Thoracic aorta (tissue), 2 donors: Measurements from ENCODE around the gene DMAP1. TPM values are rescaled to one million over a fixed set of nuclear protein-coding genes. Genes with fewer than 3 reads are reported as not detected.

Experiments used
- ATAC-seq: fragments of 150-250 bp; one replicate; pipeline ENCODE4 v1.8.0; 2017; ENCODE audit warnings: low read depth; ENCODE audit not compliant: insufficient number of reproducible peaks, low FRiP score
- DNase-seq: peaks from one replicate; pipeline ENCODE4 v3.0.0-alpha.2; 2020; ENCODE audit warnings: low spot score
- H3K27ac ChIP-seq, 2 donors: fragments of 200-600 bp; sonication (generic); 1 replicate in 1 of 2; 2 replicates in 1 of 2; pipeline ENCODE4 v1.5.1; 2016; ENCODE audit warnings: mild to moderate bottlenecking in 2 of 2, moderate library complexity in 2 of 2
- H3K27me3 ChIP-seq: fragments of 200-600 bp; sonication (generic); replicated peaks from 2 replicates; pipeline ENCODE4 v1.6.0; 2016; ENCODE audit warnings: mild to moderate bottlenecking; ENCODE audit not compliant: insufficient read depth
- H3K36me3 ChIP-seq: fragments of 200-600 bp; sonication (generic); one replicate; pipeline ENCODE4 v1.5.1; 2016
- H3K4me1 ChIP-seq, 2 donors: fragments of 200-600 bp; sonication (generic); 1 replicate in 1 of 2; 2 replicates in 1 of 2; pipeline versions ENCODE4 v1.5.1 to v1.6.0; 2016; ENCODE audit warnings: low read depth in 2 of 2, mild to moderate bottlenecking in 1 of 2; ENCODE audit not compliant: control insufficient read depth in 1 of 2
- H3K4me3 ChIP-seq: fragments of 200-600 bp; sonication (generic); 2 replicates; pipeline ENCODE4 v1.5.1; 2016; ENCODE audit warnings: mild to moderate bottlenecking
- H3K9me3 ChIP-seq: fragments of 200-600 bp; sonication (generic); 2 replicates; pipeline ENCODE4 v1.5.1; 2016
- total RNA-seq, 2 donors: library from RNA; depleted of rRNA; stranded (reverse); fragments of >200 nt; gene quantifications; one replicate each; pipeline versions ENCODE4 v1.1.0 to v1.2.3, GENCODE V29; 2016
- TF ChIP-seq, protein P1 (sequence below): fragments of 200-600 bp; sonication (generic); IDR thresholded peaks from one replicate; pipeline ENCODE4 v1.5.1; 2019; ENCODE audit warnings: antibody characterized with exemption

Gene DMAP1
- total RNA-seq, 2 donors from 2014 or later: 40.2 to 68.0 TPM

DNA sequence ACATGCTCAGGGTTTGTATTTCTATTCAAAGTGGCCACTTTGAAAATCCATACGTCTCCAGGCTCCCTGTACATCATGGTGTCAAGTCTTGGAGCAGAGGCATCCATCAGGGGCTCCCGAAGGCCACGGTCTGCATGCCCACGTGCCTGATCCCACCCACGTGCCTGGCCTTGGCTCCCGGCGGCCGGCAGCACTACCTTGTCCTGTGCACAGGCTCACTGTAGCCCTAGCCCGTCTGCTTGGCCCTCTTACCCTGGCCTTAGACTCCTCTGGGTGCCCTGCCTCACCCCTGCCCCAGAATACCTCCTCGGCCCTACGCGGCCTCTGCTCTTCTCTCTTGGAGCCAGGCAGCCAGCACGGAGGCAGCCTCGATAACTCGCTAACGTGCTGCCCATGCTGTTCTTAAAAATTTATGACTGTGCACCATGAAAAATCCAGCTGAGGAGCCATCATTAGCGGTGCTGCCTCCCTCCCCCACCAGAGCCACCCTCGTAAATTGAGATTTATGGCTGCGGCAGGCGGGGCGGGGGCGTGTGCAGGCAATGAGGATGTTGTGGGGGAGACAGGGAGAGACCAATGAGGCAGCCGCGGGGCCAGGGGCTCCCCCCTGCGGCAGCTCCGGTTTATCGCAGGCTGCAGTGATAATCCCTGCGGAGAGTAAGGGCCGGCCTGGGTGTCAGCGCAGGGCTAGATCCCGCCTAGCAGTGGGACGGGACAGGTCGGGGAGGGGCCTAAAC, 24.6 kb downstream of the DMAP1 start:
- DNase-seq (no peak), ATAC-seq (no peak)
- no peaks in the 10 kb centered on the region for H3K36me3 ChIP-seq
- no peaks in the 10 kb centered on the region for H3K9me3 ChIP-seq
- TF ChIP-seq, protein P1, sequence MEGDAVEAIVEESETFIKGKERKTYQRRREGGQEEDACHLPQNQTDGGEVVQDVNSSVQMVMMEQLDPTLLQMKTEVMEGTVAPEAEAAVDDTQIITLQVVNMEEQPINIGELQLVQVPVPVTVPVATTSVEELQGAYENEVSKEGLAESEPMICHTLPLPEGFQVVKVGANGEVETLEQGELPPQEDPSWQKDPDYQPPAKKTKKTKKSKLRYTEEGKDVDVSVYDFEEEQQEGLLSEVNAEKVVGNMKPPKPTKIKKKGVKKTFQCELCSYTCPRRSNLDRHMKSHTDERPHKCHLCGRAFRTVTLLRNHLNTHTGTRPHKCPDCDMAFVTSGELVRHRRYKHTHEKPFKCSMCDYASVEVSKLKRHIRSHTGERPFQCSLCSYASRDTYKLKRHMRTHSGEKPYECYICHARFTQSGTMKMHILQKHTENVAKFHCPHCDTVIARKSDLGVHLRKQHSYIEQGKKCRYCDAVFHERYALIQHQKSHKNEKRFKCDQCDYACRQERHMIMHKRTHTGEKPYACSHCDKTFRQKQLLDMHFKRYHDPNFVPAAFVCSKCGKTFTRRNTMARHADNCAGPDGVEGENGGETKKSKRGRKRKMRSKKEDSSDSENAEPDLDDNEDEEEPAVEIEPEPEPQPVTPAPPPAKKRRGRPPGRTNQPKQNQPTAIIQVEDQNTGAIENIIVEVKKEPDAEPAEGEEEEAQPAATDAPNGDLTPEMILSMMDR: peak; percentile 61
- H3K4me3 ChIP-seq: peak overlapping the region; percentile 41
- peaks cover 18 to 46% of the 10 kb centered on the region in 2 donors for H3K4me1 ChIP-seq
- peak overlapping the region; percentile 1 to 91 for H3K27ac ChIP-seq
- H3K27me3 ChIP-seq: no peaks in the 10 kb centered on the region

DNA sequence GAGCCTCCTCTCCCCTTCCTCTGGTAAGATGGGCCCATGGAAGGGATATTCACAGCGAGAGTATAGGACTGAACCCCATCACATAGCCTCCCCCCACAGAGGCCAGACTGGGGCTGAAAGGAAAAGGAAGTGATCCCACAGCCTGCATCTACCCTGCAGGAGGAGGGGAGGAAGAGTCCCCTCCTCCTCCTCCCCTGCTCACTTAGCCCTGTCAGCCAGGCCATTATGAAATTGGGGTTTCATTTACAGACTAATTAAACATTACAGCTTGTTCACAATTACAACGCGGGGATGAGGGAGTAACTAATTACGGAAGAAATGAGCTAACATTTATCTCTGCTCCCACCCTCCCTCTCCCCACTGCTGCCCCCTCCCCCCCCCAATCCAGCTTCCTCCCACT, 25.4 kb downstream of the DMAP1 start:
- Histone ChIP-seq H3K27ac (peak overlapping the region; percentile 76 to 91), H3K27me3 (no peaks in the 10 kb centered on the region), H3K4me3 (no peak overlapping the region), H3K9me3 (no peaks in the 10 kb centered on the region), H3K36me3 (no peaks in the 10 kb centered on the region), H3K4me1 (peaks cover 18 to 46% of the 10 kb centered on the region in 2 donors)
- no peak for DNase-seq
- ATAC-seq: no peak
- TF ChIP-seq, protein P1: no peak

DNA sequence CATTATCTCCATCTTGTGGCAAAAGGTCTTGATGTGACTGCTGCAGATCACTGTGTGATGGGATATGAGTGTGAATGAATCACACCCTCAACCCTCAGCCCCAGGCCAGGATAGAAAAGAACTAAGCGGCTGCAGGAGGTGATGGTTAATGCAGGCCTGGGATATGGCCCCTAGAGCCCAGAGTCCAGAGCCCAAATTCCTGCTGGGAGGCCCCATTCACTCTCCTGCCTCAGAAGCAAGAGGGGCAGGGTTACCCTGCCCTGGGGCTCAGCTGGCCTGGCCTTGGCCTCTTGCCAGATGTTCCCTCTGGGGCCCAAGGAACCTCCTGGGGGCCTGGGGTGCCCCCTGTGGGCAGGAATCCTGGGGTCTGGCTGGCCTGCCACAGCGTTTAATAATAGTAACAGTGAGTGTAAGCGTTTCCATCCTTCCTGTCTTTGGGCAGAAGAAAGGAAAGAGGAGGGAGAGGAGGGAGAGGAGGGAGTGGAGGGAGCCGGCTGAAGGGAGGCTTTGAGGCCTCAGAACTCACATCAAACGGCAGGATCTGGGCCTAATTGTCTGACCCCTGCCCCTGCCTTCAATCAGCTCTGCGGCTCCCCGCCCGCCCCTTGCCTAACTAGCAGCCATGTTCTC, 26.2 kb downstream of the DMAP1 start:
- Histone ChIP-seq H3K9me3 (no peaks in the 10 kb centered on the region), H3K36me3 (no peaks in the 10 kb centered on the region), H3K27ac (peak overlapping the region; percentile 76 to 91), H3K27me3 (no peaks in the 10 kb centered on the region), H3K4me1 (peaks cover 18 to 46% of the 10 kb centered on the region in 2 donors), H3K4me3 (no peak overlapping the region)
- ATAC-seq (no peak), DNase-seq (no peak)
- TF ChIP-seq, protein P1: peak; percentile 22

DNA sequence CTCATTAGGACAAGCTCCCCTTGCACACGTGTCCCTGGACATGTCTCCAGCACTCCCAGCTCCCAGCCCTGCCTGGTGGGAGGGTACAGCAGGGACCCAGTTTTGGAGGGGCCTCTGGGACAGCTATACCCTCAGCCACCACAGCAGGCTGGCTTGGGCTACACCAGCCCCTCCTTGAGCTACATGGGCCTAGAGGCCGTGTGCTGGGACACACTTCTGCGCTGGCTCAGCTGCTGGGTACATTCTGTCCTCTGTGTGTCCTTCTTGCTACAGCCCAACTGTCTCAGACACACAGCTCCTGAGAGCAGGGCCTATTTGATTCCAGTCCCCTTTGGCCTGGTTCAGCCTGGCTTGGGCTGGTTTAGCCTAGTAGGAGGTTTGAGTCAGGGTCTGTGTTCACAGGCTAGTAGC, 26.7 kb downstream of the DMAP1 start:
- Histone ChIP-seq H3K9me3 (no peaks in the 10 kb centered on the region), H3K27me3 (no peaks in the 10 kb centered on the region), H3K27ac (peak overlapping the region; percentile 76 to 91), H3K36me3 (no peaks in the 10 kb centered on the region), H3K4me1 (peaks cover 18 to 46% of the 10 kb centered on the region in 2 donors), H3K4me3 (no peak overlapping the region)
- TF ChIP-seq, protein P1: no peak
- no peak for DNase-seq
- ATAC-seq: peak; percentile 44

DNA sequence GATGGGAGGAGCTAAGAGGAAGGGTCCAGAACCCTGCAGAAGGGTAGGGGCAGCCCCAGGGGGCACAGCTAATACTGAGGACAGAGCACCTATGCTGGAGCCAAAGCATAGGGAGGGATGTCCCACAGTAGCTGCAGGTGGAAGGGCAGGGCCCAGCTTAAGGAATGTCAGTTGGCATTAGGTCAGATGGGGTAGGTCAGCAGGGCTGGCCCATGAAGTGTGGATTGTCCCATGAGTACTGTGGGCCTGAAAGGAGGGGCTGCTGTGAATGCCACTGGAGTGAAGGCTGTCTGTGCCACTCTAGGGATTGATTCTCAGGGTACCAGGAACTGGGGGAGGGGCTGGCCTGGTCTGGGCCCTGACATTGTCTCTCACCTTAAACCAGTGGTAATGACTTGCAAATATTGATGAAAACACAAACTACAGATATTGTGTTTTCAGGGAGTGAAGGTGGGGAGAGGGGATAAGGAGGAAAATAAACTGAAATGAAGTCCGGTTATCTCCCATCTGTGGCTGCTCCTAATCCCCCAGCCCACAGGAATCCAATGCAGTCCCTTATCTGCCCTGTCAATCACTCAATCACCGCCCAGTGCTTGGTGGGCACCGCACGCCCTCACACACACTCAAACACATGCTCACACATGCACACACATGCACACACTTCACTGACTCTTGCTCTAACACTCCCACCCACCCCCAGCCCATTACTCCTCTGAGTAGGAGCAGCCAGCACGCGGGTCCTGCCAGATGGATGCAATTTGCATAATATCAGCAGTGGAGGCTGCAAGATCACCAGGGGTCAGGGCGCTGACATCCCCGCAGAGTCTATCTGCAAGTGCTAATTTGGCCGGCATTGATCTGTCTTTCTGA, 27.8 kb downstream of the DMAP1 start:
- DNase-seq (no peak), ATAC-seq (no peak)
- no peaks in the 10 kb centered on the region for H3K9me3 ChIP-seq
- no peaks in the 10 kb centered on the region for H3K27me3 ChIP-seq
- TF ChIP-seq, protein P1: no peak
- no peak overlapping the region for H3K4me3 ChIP-seq
- H3K4me1 ChIP-seq: peaks cover 18 to 46% of the 10 kb centered on the region in 2 donors
- peak overlapping the region; percentile 76 to 91 for H3K27ac ChIP-seq
- H3K36me3 ChIP-seq: no peaks in the 10 kb centered on the region
